GM12892 (cell line): ENCODE data around the gene DIPK1C. TPM values are rescaled to one million over a fixed set of nuclear protein-coding genes. Genes with fewer than 3 reads are reported as not detected.
"Not testable (repeated sequence)": the region's sequence is repeated elsewhere in the genome, so short reads cannot be mapped to it uniquely, and the experiment has no call there.

ENCODE experiments used
- DNase-seq: peaks from one replicate; pipeline ENCODE4 v3.0.0; 2011; ENCODE audit not compliant: insufficient read length
- FAIRE-seq: peaks from 2 replicates; lab custom pipeline; 2011; peaks lifted over from hg19 to GRCh38; lab: Jason Lieb, UNC
- POLR2A ChIP-seq: IDR thresholded peaks from 2 replicates; pipeline ENCODE4 v1.6.1; 2011; ENCODE audit warnings: low read depth, low read length, control low read depth
- POLR2AphosphoS5 ChIP-seq: IDR thresholded peaks from 2 replicates; pipeline ENCODE4 v1.6.1; 2011; ENCODE audit warnings: low read depth, low read length, control low read depth
- TAF1 ChIP-seq: IDR thresholded peaks from 2 replicates; pipeline ENCODE4 v1.6.1; 2011; ENCODE audit warnings: low read depth, mild to moderate bottlenecking, control low read depth, low read length, borderline replicate concordance
- polyA plus RNA-seq: library from polyadenylated mRNA; unstranded; fragments of >200 nt; gene quantifications from one replicate; pipeline ENCODE4 v1.2.1, GENCODE V29; 2012; ENCODE audit warnings: missing spikeins, inconsistent platforms; ENCODE audit not compliant: missing spikeins

DIPK1C gene
- polyA plus RNA-seq: not detected

GRCh38 chr18:74457043-74457724 lies at the start of gene DIPK1C:
Gene DIPK1C (minus strand): TSS chr18:74457308. CDS start chr18:74457259, 49 bp downstream.
- TF ChIP-seq TAF1 (no peak), POLR2A (no peak), POLR2AphosphoS5 (no peak)
- FAIRE-seq: no peak

DNA sequence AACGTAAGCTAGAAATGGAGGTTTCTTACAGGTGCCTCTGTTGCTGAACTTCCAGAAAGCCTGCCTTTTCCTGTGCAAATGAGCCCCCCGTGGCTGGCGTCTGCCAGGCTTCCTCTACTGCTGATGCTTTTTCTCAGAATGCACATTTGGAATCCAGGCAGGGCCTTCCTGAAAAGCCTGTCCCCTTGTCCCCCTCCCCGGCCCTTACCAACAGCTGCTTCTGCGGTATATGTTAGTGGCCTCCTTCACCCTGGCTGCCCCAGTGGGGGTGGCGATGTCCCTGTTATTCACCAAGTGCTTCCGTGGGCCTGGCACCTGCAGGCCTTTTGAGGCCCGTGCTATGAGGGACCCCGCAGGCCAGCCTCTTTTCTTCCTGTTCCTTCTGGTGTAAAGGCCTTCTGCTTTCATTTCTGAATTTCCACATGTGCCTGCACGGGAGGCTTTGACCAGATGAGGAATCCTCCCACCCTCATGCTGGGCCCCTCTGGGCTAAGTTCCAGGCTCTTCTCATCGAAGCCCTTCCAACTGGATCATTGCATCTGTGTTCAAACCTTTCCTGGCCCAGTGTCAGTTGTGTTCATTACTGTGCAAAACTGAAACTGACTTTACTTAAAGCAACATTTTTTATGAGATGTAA lies 49.5 kb upstream of the DIPK1C start:
- TF ChIP-seq TAF1 (no peak), POLR2A (no peak), POLR2AphosphoS5 (no peak)
- no peak for DNase-seq
- FAIRE-seq: no peak

More at GRCh38 chr18:74457043-74457724, at the start of gene DIPK1C:
- no peak for DNase-seq

DNA sequence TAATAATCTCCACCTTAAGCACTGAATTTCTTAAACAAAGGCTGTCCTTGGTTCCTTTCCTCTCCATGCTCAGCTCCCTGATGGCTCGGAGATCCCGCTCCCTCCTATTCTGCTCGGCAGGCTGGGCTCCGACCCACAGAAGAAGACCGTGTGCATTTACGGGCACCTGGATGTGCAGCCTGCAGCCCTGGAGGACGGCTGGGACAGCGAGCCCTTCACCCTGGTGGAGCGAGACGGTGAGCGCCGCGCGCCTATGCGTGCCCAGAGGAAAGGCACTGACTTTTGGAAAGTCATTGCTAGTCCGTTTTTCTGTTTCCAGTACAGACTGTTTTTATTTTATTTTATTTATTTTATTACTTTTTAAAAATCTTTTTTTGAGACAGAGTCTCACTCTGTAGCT lies 48.7 kb upstream of the DIPK1C start:
- no peak for DNase-seq
- no peak for TF ChIP-seq POLR2A
- no peak for TF ChIP-seq POLR2AphosphoS5
- no peak for TF ChIP-seq TAF1
- no peak for FAIRE-seq

GRCh38 chr18:74503137-74503536 lies 46.0 kb upstream of the DIPK1C start:
- DNase-seq: no peak
- TF ChIP-seq POLR2AphosphoS5: no peak
- TF ChIP-seq POLR2A: no peak
- no peak for TF ChIP-seq TAF1
- FAIRE-seq: no peak

GRCh38 chr18:74501386-74501785 lies 44.3 kb upstream of the DIPK1C start:
- DNase-seq: no peak
- TF ChIP-seq POLR2A (no peak), POLR2AphosphoS5 (no peak), TAF1 (no peak)
- no peak for FAIRE-seq

GRCh38 chr18:74500774-74501173 lies 43.7 kb upstream of the DIPK1C start:
- DNase-seq, FAIRE-seq: not testable (repeated sequence)

DNA sequence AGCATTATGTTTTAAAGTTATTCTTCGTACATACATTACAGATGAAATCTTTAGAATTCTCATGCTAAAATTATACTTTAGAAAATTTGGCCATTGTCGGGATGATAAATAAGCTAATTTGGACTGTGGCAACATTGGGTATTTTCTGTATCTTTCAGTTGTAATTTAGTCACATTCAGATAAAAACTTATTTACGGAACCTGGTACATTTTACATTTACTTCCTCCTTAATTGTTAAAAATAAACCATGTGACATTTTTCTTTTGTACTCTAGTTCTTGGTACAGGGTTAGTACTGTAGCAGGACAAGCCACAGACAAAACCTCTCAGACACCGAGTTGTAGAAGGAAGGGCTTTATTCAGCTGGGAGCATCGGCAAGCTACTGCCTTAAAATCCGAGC lies 43.3 kb upstream of the DIPK1C start:
- DNase-seq (no peak), FAIRE-seq (no peak)
- TF ChIP-seq POLR2A (no peak), TAF1 (no peak), POLR2AphosphoS5 (no peak)

DNA sequence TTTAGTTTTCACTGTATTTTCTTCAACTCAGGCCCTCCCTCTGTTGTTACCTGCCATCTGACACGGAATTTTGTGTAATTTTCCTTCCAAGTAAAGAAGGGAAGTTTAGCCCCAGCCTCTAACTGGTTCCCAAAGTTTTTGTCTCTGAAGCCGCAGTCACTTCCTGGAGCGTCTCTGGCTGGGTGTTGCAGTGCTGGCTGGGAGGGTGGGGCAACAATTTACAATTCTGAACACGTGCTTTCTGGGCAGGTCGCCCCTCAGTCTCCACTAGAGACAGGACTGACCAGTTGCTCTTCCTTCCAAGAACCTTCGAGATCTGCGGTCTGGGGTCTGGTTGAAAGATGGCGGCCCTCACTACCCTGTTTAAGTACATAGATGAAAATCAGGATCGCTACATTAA lies 42.5 kb upstream of the DIPK1C start:
- no peak for TF ChIP-seq POLR2AphosphoS5
- TF ChIP-seq TAF1: 0 out of 2 replicates have a peak, but pooled peaks have one; percentile 14
- peak; percentile 39 for TF ChIP-seq POLR2A
- no peak for DNase-seq
- FAIRE-seq: no peak

GRCh38 chr18:74498712-74499627 lies 41.9 kb upstream of the DIPK1C start:
- peak; percentile 97 for FAIRE-seq

GRCh38 chr18:74497778-74498177 lies 40.7 kb upstream of the DIPK1C start:
- peak; percentile 42 for FAIRE-seq
- TF ChIP-seq POLR2A: no peak
- no peak for TF ChIP-seq POLR2AphosphoS5
- no peak for TF ChIP-seq TAF1

More at GRCh38 chr18:74498712-74499627, 41.9 kb upstream of the DIPK1C start:
- TF ChIP-seq POLR2A (0 out of 2 replicates have a peak, but pooled peaks have one; percentile 38), TAF1 (0 out of 2 replicates have a peak, but pooled peaks have one; percentile 37), POLR2AphosphoS5 (peak; percentile 63; the same call in 1 of the 2 replicates)
- no peak for DNase-seq

DNA sequence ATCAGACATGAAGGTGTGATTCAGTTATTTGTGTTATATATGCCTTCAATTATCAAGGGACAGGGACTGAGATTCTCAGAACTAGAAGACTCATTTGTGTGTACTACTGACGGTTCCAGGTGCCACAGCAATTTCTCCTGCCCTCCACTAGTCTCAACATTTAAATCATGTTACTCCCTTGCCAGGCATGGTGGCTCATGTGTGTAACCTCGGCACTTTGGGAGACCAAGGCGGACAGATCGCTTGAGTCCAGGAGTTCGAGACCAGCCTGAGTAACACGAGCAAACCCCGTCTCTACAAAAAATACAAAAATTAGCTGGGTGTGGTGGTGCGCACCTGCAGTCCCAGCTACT lies 40.2 kb upstream of the DIPK1C start:
- FAIRE-seq: peak; percentile 51
- TF ChIP-seq POLR2AphosphoS5: no peak
- no peak for TF ChIP-seq POLR2A
- no peak for TF ChIP-seq TAF1
- no peak for DNase-seq

More at GRCh38 chr18:74497778-74498177, 40.7 kb upstream of the DIPK1C start:
- DNase-seq: no peak
